Measurements from ENCODE around the gene CACNA2D2.

CACNA2D2 gene

DNA sequence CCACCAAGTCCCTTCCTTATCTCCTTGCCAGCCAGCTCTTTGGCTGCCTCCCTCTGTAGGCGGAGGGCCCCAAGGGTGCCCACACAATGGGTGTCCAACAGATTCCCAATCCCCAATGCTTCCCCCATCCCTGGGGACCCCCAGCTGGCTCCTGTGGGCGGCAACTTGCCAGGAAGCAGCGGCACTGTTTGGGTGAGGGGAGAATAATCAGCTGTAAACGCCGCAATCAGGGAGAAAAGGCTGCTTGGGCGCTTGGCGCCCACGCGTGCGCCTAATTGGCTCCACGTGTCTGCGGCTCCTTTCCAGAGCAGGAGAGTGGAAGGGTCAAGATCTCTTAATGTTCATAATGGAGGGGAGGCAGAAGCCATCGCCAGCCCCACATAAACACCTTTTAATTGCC is 76.2 kb downstream of the CACNA2D2 start:
- DNase-seq (ENCODE audit: low spot score): no peak

DNA sequence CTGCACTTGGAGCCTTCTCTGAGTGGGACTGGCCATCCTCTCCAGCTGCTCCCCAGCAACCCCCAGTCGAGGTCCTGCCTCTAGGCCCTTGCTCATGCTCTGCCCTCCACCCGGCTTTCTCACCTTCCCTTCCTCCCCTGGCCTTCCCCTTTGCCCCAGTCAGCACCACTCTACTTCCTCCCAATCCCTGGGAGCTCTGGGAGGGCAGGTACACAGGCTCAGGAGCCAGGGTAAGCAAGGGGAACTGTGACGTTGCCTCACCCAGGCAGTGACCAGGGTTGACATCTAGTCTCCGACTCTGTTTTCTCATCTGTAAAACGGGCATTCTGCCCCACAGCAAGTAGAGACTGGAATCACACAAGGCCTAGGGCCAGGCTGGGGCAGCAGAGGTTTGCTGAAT is 77.5 kb downstream of the CACNA2D2 start:
- DNase-seq (ENCODE audit: low spot score): no peak

DNA sequence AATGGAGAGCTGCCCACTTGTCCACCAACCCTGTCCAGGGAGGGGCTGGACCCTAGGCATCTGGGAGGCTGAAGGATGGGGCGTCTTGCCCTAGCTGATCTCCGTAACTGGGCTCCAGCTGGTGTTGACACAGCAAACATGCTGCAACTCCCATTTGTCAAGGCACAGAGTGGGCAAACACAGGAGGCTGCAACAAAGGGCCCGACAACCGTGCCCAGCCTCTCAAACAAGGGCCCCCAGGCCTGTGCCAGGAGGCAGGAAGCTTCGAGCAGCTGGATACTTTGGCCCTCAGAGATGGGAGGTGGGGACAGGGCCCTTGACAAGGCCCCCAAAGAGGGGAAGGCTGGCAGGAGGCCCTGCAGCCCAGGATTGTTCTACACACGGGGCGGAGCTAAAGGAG is 79.9 kb downstream of the CACNA2D2 start:
- DNase-seq (ENCODE audit: low spot score): no peak

DNA sequence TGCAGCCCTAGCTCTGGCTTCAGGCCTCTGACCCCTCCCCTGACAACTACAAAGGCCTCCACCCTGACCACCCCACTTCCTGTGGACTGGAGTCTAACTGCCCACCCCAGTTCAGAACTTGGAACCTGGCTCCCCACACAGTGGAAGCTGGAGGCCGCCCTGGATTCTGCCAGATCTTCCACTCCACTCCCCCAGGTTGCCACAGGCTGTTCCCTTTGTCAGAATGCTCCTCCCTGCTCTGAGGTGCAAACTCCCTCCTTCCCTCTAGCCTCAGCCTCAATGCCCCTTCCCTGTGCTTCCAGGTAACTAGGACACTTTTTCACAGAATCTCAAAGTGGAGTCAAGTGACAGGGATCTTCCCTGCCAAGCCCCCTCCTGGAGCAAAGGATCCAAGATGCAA is 81.3 kb downstream of the CACNA2D2 start:
- DNase-seq (ENCODE audit: low spot score): no peak

DNA sequence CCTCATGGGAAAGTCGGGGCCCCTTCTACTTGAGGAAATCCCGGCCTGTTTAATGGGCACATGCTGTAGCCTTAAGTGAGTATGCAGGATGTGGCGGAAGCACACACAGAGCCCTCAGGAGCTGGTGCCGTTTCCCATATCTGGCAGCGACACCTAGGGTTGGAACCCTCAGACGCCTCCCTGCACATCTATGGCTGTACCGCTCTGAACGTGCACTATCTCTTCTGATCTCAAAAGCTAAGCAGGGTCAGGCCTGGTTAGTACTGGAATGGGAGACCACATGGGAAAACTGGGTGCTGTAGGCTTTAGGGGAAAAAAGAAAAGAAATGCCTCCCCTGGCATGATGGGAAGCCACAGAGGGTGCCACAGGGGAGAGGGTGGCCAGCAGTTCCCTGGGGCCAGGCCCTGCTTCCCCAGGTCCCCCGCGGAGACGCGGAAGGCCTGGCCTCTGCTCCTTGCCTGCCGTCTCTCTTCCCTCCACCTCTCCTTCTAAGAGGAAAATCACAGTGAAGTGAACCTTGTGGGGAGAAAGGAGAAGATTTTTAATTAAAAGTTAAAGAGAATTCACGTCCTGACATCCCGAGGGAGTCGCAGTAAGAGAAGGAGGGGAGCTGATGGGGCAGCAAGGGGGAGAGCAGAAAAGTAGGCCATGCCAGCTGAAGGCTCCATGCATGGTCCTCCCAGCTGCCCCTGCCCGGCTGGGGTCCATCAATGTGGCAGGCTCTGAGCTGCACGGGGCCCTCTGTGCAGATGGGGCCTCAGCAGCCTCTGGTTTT is 83.7 kb downstream of the CACNA2D2 start:
- no peak for DNase-seq (ENCODE audit: low spot score)

DNA sequence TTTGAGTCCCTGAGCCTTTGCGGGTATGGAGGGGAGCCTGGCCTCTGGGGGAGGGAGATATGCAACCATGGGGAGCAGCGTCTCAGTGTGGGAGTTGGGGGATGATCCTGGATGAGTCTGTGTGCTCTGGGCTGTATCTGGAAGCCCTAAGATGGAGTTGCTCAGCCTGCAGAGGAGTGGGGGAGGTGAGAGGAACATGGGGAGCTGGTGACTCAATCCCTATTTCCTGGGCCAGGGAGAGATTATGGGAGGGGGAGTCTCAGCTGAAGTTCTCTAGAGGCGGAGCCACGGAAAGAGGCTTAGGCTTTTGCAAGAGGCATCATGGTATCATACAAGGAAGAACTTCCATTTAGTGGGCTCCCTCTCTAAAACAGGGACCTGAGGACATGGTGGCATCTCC is 84.6 kb downstream of the CACNA2D2 start:
- DNase-seq (ENCODE audit: low spot score): no peak

DNA sequence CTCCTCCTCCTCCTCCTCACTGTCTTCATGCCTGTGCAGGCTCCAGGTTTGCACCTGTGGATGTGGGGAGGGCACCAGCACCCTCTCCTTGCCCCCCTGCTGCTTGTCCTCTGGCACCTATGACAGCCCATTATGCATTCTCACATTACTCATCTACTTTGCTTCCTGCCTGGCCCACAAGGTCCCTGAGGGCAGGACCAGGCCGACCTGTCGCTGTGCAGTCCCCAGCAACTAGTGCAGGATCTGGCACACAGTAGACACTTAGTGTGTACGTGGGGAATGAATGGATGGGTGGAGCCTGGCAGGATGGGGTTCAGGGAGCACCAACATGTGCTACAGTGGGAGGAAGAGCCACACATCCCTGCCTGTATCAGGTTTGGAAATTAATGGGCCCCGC is 85.8 kb downstream of the CACNA2D2 start:
- no peak for DNase-seq (ENCODE audit: low spot score)

DNA sequence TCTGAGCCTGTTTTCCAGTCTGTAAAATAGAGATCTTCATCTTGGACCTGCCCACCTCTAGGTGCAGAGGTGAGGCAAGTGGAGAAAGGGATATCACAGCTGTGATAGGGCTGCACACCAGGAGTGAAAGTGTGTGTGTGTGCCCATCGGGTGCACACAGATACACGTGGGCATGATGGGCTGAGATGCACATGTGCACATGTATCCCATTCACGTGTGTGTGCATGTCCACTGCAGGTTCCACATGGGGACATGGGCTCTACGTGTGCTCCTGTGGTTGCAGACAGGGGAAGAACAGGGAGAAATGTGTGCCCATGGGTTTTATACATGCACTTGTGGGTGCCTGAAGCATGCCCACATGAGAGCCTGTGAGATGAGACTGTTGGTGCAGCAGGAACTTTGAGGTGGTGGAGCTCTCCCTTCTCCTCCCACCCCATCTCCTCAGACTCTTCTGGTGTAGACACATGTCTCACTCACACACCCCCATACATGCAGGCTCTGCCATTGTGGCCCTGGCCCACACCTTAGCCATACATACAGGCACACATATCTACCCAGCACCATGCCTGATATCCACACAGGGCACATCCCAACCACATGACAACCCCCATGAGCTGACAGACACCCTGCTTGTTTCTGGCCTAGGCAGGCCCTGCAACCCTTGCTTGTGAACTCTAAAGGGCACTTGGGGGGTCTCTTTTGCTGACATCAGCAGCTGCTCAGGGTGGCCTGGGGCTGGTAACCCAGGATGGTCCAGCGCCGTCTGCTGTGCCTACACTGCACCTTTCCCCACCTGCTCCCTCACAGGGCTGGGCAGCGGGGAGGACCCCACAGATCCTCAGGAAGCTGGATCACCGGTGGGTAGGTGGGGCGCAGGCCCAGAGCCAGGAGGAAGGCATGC is 86.4 kb downstream of the CACNA2D2 start:
- DNase-seq (ENCODE audit: low spot score): no peak

DNA sequence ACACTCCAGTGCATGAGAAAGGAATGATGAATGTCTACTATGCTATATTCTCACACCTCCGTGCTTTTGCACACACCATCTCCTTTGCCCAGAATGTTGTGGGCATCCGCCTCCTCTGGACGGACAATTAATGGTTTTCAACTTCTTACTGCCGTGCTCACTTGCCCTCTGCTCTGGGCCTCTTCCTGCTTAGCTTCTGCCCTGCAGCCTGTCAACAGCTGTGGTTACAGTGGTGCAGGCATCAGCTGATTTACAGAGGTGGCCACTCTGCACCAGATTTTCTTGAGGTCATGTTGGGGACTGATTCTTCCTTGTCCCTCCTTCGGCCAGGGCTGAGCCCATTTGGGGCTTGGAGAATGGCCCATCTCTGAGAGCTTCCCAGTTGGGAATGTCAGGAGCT is 87.6 kb downstream of the CACNA2D2 start:
- DNase-seq (ENCODE audit: low spot score): no peak

DNA sequence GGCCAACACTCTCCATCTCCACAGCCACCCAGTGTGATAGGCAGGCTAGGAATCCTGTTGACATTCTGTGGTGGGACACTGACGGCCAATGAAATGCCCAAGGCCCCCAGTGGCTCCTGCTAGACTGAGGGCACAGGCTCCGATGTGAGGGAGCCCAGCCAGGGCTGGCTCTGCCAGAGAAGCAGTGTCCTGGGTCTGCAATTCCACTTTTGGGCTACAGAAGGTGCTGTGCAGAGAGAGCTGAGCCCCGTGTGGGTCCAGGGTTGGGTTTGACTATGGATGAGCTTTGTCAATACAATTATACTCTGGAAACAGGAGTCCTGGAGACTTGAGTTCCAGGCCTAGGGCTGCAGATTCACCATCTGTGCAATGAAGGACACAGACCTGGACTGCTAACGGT is 88.4 kb downstream of the CACNA2D2 start:
- no peak for DNase-seq (ENCODE audit: low spot score)

DNA sequence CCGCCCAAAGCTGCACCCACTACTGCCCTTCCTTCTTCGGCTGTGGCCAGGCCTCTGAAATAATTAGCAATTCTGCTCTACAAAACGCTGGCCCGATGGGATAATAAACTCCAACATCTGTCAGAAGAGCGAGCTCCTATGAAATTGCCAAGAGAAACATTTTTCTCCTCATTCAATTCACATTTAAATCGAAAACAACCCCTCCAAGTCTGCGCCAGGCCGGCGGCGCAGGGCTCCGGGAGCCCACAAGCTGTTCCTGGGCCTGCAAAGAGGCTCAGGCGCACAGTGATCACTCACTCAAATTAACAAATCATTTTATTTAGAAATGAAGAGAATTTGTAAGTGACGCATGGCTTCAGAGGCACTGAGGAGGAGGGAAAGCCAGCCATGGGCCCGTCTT is 88.8 kb downstream of the CACNA2D2 start:
- no peak for DNase-seq (ENCODE audit: low spot score)

DNA sequence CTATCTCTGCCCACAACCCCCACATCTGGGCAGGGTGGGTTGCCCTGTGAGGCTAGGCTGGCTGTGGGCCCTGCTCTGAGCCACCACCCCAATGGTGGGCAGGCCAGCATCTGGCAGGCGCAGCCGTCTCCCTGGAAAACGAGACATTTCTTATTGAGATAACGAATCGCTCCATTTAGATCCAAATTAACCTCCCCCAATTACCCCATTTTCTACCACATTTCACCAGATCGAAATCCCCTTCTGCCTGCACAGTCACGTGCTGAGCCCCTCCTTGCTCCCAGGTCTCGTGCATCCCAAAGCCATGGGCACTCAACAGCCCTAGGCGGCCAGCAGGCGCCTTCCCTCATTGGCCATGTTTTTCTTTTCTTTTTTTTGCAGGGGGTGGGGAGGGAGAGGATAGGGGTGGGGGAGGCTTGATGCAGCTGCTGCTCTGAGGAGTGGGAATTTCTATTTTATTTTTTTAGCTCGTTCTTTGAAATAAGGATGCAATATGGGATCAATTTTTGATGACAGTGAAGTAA is 91.1 kb downstream of the CACNA2D2 start:
- DNase-seq (ENCODE audit: low spot score): no peak

DNA sequence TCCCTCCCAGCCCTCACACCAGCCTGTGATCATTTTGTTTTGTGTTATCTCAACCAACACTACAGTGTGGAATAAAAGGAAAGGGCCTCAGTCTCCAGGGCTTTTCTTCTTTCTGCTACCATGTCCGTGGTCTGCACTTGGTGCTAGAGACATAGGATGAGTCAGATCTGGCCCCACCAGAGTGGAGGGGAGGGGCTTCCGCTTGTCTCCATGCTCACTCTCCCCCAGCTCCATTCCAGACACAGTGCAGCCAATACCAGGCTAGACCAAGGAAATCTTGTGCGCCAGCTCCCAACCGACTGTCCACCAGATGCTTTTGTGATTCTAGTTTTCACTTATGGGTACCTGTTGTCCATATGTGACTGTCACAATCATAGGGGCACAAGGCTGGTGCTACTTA is 92.2 kb downstream of the CACNA2D2 start:
- DNase-seq (ENCODE audit: low spot score): no peak

DNA sequence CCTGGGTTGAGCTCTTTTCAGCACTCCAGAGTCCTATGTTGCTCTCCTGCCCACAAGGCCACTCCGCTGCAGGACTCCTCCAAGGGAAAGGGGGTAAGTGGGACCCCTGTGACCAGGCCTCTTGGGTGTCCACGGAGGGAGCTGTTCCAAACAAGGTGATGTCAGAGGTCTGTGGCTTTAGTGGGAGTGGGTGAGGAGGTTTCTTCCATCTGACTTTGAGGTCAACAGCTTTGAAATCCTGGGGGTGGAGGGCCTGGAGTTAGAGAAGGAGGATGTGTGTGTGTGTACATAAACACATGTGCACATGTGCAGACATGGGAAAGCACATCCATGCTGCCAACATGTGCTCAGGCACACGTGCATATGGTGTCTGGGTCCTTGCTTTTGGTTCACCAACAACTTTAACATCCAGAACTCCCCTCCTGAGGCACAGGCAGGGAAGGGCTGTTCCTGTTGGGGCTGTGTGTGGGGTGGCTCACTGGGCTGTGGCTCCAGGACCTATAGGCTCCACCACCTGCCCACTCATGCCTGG is 92.8 kb downstream of the CACNA2D2 start:
- DNase-seq (ENCODE audit: low spot score): no peak

DNA sequence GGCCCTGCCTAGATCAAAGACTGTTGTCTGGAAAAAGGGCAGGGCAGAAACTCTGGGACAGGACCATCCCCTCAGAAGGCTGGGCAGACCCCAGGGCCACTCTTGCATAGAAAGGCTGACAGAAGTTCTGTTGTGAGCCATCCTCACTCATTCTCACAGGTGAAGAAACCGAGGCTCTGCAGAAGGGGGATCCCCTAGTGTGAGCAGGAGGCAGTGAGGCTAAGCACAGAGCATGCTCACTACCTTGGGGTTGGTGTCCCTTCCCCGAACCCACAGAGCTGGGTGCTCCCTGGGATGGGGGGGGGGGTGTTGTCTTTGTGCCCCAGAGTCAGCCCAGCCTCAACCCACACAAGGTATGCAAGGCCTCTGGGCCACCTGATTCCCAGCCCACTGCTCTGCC is 93.2 kb downstream of the CACNA2D2 start:
- no peak for DNase-seq (ENCODE audit: low spot score)

DNA sequence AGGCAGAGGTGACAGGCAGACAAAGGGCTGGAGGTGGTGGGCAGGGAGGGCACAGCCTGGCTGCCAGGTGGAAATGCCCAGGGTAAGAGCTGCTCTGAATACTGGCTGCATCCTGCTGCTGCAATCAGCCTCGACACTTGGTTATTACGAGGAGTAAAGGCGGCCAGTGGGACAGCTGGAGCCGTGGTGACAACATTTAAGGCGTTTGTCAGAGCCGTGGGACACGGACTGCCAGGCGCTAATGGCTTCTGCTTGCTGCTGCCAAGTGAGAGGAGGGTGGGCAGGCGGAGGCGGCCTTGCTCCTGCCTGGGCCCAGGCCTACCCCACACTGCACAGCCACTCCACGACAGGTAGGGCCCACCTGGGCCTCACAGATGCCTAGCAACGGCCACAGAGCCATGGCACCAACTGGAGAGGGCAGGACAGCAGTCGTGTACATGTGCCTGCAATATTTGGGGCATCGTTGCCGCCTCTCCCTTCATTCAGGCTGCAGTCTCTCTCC is 94.9 kb downstream of the CACNA2D2 start:
- no peak for DNase-seq (ENCODE audit: low spot score)

DNA sequence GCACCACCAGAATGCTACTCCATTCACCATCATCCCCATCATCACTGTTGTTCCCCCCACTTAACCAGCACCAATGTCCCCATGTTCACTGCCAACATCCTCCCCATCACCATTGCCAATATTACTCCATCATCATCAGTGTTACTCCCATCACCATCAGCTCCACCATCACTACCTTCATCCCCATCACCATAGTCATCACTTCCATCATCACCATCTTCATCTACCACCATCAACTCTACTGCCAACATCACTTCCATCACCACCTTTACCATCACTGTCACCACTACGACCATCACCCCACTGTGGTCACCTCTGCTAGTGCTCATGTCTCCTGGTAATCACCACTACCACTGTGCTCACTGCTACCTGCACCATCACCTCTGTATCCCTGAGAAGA is 96.9 kb downstream of the CACNA2D2 start:
- DNase-seq (ENCODE audit: low spot score): no peak

DNA sequence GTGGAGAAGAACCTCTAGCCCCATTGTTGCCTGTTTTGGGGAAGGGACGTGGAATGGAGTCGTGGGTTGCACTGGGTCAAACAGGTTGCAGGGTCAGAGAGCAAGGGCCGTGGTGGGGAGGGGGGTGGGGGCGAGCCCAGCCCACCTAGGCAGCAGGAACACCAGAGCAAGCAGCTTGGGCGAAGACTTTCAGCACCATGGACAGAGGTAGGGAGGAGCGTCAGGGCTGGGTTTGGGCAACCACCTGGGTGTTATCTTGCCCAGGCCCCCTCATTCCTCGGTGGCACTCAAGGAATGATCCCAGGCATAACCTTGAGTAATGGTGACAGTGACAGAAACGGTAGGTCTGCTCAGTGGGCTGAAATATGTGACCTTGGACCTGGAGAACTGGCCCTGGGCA is 98.2 kb downstream of the CACNA2D2 start:
- DNase-seq (ENCODE audit: low spot score): no peak

DNA sequence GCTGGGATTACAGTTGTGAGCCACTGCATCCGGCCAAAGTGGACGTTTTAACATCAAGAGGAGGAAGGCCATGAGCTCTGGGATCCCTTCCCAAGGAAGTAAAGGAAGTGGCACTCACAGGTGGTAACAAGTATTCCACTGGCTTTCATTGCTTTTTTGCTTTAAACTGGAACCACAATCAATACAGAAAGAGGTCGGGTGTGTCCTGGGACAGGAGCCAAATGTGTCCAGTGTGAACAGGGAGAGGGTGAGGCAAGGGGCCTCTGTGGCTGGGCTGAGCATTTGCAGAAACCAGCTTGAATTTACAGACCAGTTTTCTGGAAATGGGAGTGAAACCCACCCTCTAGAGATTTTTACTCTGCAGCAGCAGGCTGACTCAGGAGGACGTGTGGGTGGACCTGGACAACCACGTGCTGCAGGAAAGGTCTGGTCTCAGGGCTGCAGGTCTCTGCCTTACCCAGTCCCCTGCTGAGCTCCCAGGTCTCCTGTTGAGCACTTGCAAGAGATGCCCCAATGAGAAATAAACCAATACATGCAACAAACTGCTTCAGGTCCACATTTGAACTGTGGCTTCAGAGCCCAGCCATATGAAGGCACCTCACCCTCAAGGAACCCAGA is 101.3 kb downstream of the CACNA2D2 start:
- DNase-seq (ENCODE audit: low spot score): no peak

DNA sequence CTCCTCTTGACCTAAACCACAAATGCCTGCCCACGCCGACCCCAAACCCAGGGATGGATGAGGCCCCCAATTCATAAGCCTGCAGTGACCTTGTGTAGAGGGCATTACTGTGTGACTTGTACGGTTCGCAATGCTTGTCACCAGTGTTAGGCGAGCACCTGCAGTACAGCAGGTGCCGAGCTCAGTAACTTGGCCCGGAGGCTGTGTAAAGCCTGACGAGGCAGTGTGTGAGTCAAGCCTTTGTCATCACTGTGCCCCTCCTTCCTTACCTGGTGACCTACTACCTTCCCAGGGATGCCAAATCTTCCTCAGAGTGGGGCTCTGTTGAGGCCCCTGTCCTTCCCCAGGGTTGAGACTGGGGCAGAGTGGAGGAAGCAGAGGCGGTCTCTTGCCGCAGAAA is 106.9 kb downstream of the CACNA2D2 start:
- no peak for DNase-seq (ENCODE audit: low spot score)

DNA sequence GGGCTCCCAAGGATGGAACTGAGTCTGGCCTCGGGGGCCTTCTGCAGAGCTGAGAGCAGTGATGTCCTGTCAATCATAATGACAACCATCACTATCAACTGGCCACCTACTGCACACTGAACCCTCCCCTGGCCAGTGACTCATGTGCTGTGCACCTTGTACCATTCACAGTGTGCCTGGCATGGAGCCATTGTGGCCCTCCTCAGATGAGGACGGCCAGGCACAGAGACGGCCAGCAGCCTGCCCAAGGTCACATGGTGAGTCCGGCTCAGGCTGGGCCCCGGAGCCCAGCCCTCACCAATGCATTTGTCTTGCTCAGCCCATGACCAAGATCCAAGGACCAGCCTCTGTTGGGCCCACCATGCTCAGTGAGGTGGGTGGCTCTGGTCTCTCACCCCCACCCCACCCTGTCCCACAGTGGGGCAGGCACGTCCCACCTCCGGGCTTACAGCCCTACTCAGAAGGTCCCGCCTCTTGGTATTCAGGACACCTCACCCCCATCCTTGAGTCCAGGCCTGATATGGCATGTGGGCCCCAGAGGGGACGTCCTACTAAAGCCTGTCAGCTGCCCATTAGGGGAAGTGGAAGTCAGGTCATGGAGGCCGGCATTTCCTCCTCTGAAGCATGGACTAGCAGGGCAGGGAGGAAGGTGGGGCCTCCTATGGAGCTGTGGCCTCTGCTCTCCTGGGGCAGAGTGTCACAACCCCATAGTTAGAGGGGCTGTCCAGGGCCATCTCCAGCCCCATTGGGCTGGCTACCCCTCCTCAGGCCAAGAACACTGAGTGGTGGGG is 108.2 kb downstream of the CACNA2D2 start:
- no peak for DNase-seq (ENCODE audit: low spot score)

Data from germinal center (tissue), 1 donor.